HG03095 (cell line): ENCODE data around the gene WNT4.
"Not testable (repeated sequence)": the region's sequence is repeated elsewhere in the genome, so short reads cannot be mapped to it uniquely, and the experiment has no call there.

Source experiments
- ATAC-seq: cut with Tn5 transposase; IDR thresholded peaks from one replicate; pipeline ENCODE4 v1.9.1; 2021; ENCODE audit warnings: moderate library complexity; ENCODE audit not compliant: unreplicated experiment

WNT4 gene

GRCh38 chr1:22114083-22115012 is 28.5 kb downstream of the WNT4 start:
- no peak for ATAC-seq

GRCh38 chr1:22112554-22112953 is 30.3 kb downstream of the WNT4 start:
- no peak for ATAC-seq

DNA sequence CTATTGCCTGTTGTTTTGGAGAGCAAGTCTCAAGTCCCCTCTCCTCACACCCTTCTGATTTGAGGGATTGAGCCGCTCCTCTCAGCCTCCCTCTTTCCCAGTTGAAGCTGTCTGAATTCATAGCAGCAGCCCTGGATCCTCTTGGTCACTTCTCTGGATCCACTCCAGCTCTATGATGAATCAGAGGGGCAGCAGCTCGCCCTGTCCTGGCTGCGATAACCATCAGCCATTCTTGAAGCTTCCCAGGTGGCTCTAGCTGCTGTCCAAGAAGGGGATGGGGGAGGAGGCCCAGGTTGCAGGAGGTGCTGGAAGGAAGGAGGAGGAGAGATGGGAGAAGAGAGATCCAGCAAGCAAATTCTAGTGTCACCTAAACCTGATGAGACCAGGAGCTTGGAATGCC is 31.3 kb downstream of the WNT4 start:
- no peak for ATAC-seq

GRCh38 chr1:22111115-22111514 is 31.8 kb downstream of the WNT4 start:
- no peak for ATAC-seq

GRCh38 chr1:22110016-22110415 is 32.9 kb downstream of the WNT4 start:
- no peak for ATAC-seq

DNA sequence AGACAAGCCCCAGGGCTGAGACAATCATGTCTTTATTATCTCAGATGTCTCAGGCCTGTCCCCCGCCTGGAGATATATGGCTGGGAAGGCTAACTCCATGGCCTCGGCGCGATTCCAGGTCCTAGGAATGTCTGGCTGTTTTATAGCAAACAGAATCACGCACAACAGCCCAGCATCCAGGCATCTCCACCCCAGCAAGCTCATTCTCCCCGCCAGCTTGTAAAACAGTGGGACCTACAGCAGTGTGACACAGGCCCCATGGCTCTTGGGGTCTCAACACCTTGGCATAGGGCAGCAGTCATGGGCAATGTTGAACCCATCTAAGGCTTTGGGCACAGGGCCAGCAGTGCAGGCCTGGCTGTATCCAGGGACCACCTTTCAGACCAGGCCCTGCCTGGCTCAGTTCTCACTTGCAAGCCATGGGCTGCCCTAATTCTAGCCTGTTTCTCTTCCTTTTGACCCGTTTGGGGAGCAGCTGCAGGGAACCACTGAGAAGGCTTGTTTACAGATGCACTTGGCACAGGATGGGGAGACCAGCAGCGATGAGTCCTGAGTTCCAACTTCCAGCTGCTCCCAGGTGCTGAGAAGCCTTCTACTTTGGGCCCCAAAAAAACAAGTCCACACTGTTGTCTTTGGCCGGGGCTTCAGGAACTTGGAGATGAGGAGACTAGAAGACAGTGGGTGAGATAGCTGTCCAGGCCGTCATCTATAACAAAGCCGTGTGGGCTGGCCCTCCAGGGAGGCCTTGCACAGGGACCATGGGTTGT is 34.4 kb downstream of the WNT4 start:
- ATAC-seq, result no peak

- no peak for ATAC-seq
These were observed 35.8 kb downstream of the WNT4 start for GRCh38 chr1:22107126-22107525.

- ATAC-seq, result no peak
These were observed 37.2 kb downstream of the WNT4 start for GRCh38 chr1:22105611-22106207.

GRCh38 chr1:22104865-22105437 is 37.9 kb downstream of the WNT4 start:
- ATAC-seq, result no peak

DNA sequence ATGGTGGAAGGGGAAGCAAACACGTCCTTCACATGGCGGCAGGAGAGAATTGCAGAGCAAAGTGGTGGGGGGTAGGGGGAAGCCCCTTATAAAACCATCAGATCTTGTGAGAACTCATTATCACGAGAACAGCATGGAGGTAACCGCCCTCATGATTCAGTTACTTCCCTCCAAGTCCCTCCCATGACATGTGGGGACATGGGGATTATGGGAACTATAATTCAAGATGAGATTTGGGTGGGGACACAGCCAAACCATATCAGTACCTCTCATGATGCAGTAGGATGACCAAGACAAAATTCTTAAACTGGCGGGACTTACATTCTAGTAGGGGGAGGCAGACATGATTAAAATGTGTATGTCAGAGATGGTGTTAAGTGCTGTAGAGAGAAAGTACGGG is 38.8 kb downstream of the WNT4 start:
- no peak for ATAC-seq

- ATAC-seq, result no peak
These were observed 40.2 kb downstream of the WNT4 start for GRCh38 chr1:22102746-22103145.

GRCh38 chr1:22101995-22102394 is 40.9 kb downstream of the WNT4 start:
- no peak for ATAC-seq

DNA sequence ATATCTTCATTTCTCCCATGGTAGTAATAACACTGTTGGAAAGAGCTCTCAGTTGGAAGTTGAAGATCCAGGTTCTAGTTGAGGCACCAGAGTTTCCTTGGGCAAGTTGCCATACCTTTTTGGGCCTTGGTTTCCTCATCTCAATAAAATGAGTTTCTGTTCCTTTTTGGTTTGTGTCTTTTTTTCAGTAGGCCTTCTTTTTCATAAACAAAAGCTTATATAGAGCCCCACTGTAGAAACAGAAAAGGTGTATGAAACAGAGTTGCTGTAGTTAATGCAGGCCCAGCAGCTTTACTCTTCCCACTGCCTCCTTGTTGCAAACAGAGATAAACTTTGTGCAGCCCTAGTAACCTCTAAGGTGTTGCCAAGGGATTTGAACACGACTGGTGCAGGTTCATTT is 41.7 kb downstream of the WNT4 start:
- no peak for ATAC-seq

- no peak for ATAC-seq
These were observed 42.7 kb downstream of the WNT4 start for GRCh38 chr1:22100168-22100567.

DNA sequence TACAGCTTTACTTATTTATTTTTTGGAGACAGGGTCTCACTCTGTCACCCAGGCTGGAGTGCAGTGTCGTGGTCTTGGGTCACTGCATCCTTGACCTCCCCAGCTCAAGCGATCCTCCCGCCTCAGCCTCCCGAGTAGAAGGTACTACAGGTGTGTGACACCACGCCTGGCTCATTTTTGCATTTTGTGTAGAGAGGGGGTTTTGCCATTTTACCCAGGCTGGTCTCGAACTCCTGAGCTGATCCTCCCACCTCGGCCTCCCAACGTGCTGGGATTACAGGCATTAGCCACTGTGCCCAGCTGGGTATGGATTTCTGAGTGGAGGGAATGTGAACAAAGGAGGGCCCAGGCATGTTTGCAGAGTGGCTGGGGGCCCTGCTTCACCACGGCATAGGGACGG is 44.1 kb downstream of the WNT4 start:
- no peak for ATAC-seq

GRCh38 chr1:22096463-22096862 is 46.4 kb downstream of the WNT4 start:
- ATAC-seq, result no peak

GRCh38 chr1:22096036-22096435 is 46.9 kb downstream of the WNT4 start:
- no peak for ATAC-seq

DNA sequence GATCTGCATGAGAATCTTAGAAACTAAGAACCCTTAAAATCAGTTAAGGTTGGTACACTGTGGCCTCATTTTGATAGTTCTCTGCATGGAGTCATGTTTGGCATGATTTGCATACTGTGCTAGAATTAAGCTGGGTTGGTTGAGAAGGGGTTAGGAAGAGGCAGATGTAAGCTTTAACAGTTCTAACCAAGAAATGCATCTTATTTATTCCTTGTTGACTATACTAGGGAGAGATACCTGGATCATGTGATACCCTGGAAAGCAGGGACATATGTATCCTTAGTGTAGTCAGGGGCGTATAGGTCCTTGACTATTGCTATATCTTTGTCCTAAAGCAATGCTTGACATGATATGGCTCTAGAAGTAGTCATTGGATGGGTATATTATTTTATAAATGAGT is 49.4 kb downstream of the WNT4 start:
- ATAC-seq, result no peak

- not testable (repeated sequence) for ATAC-seq
These were observed 50.7 kb downstream of the WNT4 start for GRCh38 chr1:22092026-22092768.

DNA sequence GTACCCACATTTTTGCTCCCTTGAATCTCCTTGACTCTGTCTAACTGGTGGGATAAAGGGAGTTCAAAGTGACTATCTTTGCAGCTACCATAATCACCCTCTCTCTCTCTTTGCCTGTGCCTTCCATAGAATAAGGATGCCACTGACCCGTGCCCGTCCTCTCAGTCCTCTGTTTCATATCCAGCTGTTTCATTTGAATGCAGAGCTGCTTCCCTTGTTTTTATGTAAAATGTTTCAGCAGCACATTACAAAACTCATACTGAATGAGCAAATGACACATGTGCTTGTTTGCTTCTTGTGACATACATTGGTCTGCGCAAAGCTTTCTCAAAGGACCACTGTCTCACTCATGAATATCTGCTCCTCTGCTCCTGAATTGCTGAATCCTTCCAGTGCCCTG is 52.0 kb downstream of the WNT4 start:
- ATAC-seq, result no peak

DNA sequence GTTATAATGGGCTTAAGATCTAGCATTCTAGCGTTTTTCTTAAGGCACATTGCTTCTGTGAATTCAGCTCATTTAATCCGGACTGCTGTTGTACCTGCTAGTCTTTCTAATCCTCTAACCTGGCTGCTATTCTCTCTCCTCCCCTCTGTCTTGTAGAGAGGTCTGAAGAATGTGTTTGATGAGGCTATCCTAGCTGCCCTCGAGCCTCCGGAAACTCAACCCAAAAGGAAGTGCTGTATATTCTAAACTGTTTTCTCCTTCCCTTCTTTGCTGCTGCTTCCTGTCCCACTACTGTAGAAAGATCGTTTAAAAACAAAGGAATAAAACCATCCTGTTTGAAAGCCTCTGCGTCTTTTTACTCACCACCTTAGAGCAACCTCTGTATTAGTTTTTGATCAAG is 53.1 kb downstream of the WNT4 start:
- no peak for ATAC-seq
